HEK293T (cell line): ENCODE data around the gene ART5.
A peak's percentile ranks its signal among the peaks of the same experiment; 100 is the strongest.

Experiments
- CTCF ChIA-PET: fragments of 350-600 bp; formaldehyde crosslinking; extraction: SDS; loops from one replicate; lab custom pipeline; 2021; ENCODE audit warnings: antibody characterized with exemption, inconsistent platforms; lab: Yijun Ruan, JAX
- POLR2A ChIA-PET: fragments of 350-600 bp; formaldehyde crosslinking; extraction: SDS; loops from one replicate; lab custom pipeline; 2020; ENCODE audit warnings: antibody characterized with exemption, inconsistent platforms; lab: Yijun Ruan, JAX
- DNase-seq: peaks from one replicate; pipeline ENCODE4 v3.0.0; 2012; ENCODE audit warnings: mixed read lengths; ENCODE audit errors: extremely low spot score
- ARNT ChIP-seq: fragments of 450-650 bp; IDR thresholded peaks from 2 replicates; pipeline ENCODE4 v1.6.1; 2017; ENCODE audit warnings: mild to moderate bottlenecking
- BHLHE40 ChIP-seq: fragments of 450-650 bp; IDR thresholded peaks from 2 replicates; pipeline ENCODE4 v1.6.1; 2016; ENCODE audit warnings: mild to moderate bottlenecking, moderate library complexity, borderline replicate concordance
- CTBP1 ChIP-seq: fragments of 450-650 bp; IDR thresholded peaks from 2 replicates; pipeline ENCODE4 v1.6.1; 2016; ENCODE audit warnings: borderline replicate concordance
- ELF4 ChIP-seq: fragments of 450-650 bp; IDR thresholded peaks from 2 replicates; pipeline ENCODE4 v1.6.1; 2017; ENCODE audit warnings: antibody characterized with exemption
- FOXA1 ChIP-seq: fragments of 450-650 bp; IDR thresholded peaks from 2 replicates; pipeline ENCODE4 v1.6.1; 2016; ENCODE audit warnings: mild to moderate bottlenecking
- FOXK2 ChIP-seq: fragments of 450-650 bp; IDR thresholded peaks from 2 replicates; pipeline ENCODE4 v1.6.1; 2016; ENCODE audit warnings: mild to moderate bottlenecking
- FOXM1 ChIP-seq: fragments of 450-650 bp; IDR thresholded peaks from 2 replicates; pipeline ENCODE4 v1.6.1; 2017; ENCODE audit warnings: mild to moderate bottlenecking, borderline replicate concordance
- HDGF ChIP-seq: fragments of 450-650 bp; IDR thresholded peaks from 2 replicates; pipeline ENCODE4 v1.6.1; 2017; ENCODE audit warnings: antibody characterized with exemption, borderline replicate concordance
- L3MBTL2 ChIP-seq: fragments of 450-650 bp; conservative IDR thresholded peaks from 2 replicates; pipeline ENCODE4 v1.6.1; 2016; ENCODE audit warnings: mild to moderate bottlenecking
- LEF1 ChIP-seq: fragments of 450-650 bp; IDR thresholded peaks from 2 replicates; pipeline ENCODE4 v1.6.1; 2017; ENCODE audit warnings: mild to moderate bottlenecking, borderline replicate concordance
- NFRKB ChIP-seq: fragments of 450-650 bp; IDR thresholded peaks from 2 replicates; pipeline ENCODE4 v1.6.1; 2016; ENCODE audit warnings: mild to moderate bottlenecking, moderate library complexity
- PKNOX1 ChIP-seq: fragments of 450-650 bp; IDR thresholded peaks from 2 replicates; pipeline ENCODE4 v1.6.1; 2016
- SP1 ChIP-seq: fragments of 450-650 bp; IDR thresholded peaks from 2 replicates; pipeline ENCODE4 v1.6.1; 2017
- SUZ12 ChIP-seq: fragments of 450-650 bp; IDR thresholded peaks from 2 replicates; pipeline ENCODE4 v1.6.1; 2016; ENCODE audit warnings: mild to moderate bottlenecking
- TARDBP ChIP-seq: fragments of 450-650 bp; IDR thresholded peaks from 2 replicates; pipeline ENCODE4 v1.6.1; 2016
- ZNF384 ChIP-seq: fragments of 450-650 bp; IDR thresholded peaks from 2 replicates; pipeline ENCODE4 v1.6.1; 2016

The ART5 gene

GRCh38 chr11:3642071-3642951, 519 bp upstream of the ART5 start:
- ChIA-PET POLR2A (interaction anchor here (0.9 to 1.0 kb wide), 2 partner anchors 12 to 14 kb away, joined by 4 read pairs; no protein-coding TSS in a partner anchor), CTCF (interaction anchor here (1.3 kb wide), 1 partner anchor 32 kb away, joined by 4 read pairs; no protein-coding TSS in a partner anchor)
- TF ChIP-seq L3MBTL2, result peak; percentile 78
- no peak for TF ChIP-seq LEF1
- no peak for TF ChIP-seq FOXA1
- no peak for TF ChIP-seq SP1
- no peak for TF ChIP-seq HDGF
- peak; percentile 93 for DNase-seq

- ChIA-PET CTCF (no interaction called here), POLR2A (no interaction called here)
- no peak for TF ChIP-seq TARDBP
- no peak for DNase-seq
Observed at GRCh38 chr11:3641191-3641590, 601 bp downstream of the ART5 start.

- ChIA-PET POLR2A (no interaction called here), CTCF (no interaction called here)
Observed at GRCh38 chr11:3639841-3640240, 2.0 kb downstream of the ART5 start.

GRCh38 chr11:3638513-3638912, 3.3 kb downstream of the ART5 start:
- CTCF ChIA-PET, result no interaction called here
- TF ChIP-seq ARNT (no peak), FOXM1 (no peak), BHLHE40 (no peak), CTBP1 (no peak), FOXK2 (no peak), ZNF384 (no peak), FOXA1 (no peak), HDGF (no peak), ELF4 (no peak), SP1 (no peak), TARDBP (no peak)
- no peak for DNase-seq
- POLR2A ChIA-PET, result no interaction called here

More at GRCh38 chr11:3639841-3640240, 2.0 kb downstream of the ART5 start:
- TF ChIP-seq NFRKB (no peak), ELF4 (no peak), ZNF384 (no peak), SUZ12 (no peak), SP1 (no peak), PKNOX1 (no peak), TARDBP (no peak), CTBP1 (no peak), BHLHE40 (no peak), L3MBTL2 (no peak), HDGF (no peak), FOXA1 (no peak), FOXM1 (no peak), ARNT (no peak), FOXK2 (no peak), LEF1 (no peak)
- DNase-seq, result no peak

GRCh38 chr11:3637201-3637600, 4.6 kb downstream of the ART5 start:
- POLR2A ChIA-PET, result no interaction called here
- TF ChIP-seq PKNOX1 (no peak), TARDBP (no peak), ELF4 (no peak), FOXK2 (no peak), HDGF (no peak), NFRKB (no peak), LEF1 (no peak), FOXM1 (no peak), ARNT (no peak), SP1 (no peak), L3MBTL2 (no peak), CTBP1 (no peak), FOXA1 (no peak), SUZ12 (no peak), BHLHE40 (no peak), ZNF384 (no peak)
- CTCF ChIA-PET, result no interaction called here
- no peak for DNase-seq

GRCh38 chr11:3635641-3636375, 6.0 kb downstream of the ART5 start:
- no peak for TF ChIP-seq PKNOX1
- no peak for TF ChIP-seq TARDBP
- no peak for TF ChIP-seq BHLHE40
- ChIA-PET CTCF (no interaction called here), POLR2A (no interaction called here)
- DNase-seq, result no peak
